Psoas muscle (tissue), 8 donors: Measurements from ENCODE around the gene BCL11B. TPM values are rescaled to one million over a fixed set of nuclear protein-coding genes. Genes with fewer than 3 reads are reported as not detected.

ENCODE experiments used
- ATAC-seq, 4 donors: fragments of 200-7000 bp; cut with Tn5 transposase; one replicate each; pipeline ENCODE4 v1.9.1; 2020; ENCODE audit warnings: moderate library complexity in 3 of 4, mild to moderate bottlenecking in 2 of 4
- DNase-seq, 2 donors: peaks; one replicate each; pipeline ENCODE4 v3.0.0-alpha.2; 2020
- H3K27ac ChIP-seq: fragments of 200-600 bp; one replicate; pipeline ENCODE4 v1.8.0; 2022
- H3K27me3 ChIP-seq, 3 donors: fragments of 200-600 bp in 1 of 3; one replicate each; pipeline versions ENCODE4 v1.6.1 to v1.8.0; 2013 to 2022; ENCODE audit warnings: low read length in 2 of 3, mild to moderate bottlenecking in 2 of 3, moderate library complexity in 1 of 3; ENCODE audit not compliant: insufficient read depth in 3 of 3
- H3K36me3 ChIP-seq, 2 donors: fragments of 200-600 bp in 1 of 2; one replicate each; pipeline versions ENCODE4 v1.6.1 to v1.8.0; 2013 to 2022; ENCODE audit warnings: low read depth in 1 of 2, mild to moderate bottlenecking in 1 of 2, moderate library complexity in 1 of 2; ENCODE audit not compliant: insufficient read depth in 1 of 2
- H3K4me1 ChIP-seq: fragments of 200-600 bp; one replicate; pipeline ENCODE4 v1.8.0; 2022
- H3K4me3 ChIP-seq: fragments of 200-600 bp; one replicate; pipeline ENCODE4 v1.8.0; 2022; ENCODE audit warnings: mild to moderate bottlenecking
- H3K9me3 ChIP-seq: fragments of 200-600 bp; one replicate; pipeline ENCODE4 v1.8.0; 2022
- WGBS, 3 donors: extraction: QIAGEN DNeasy Blood & Tissue Kit; methylation state at CpG; one replicate each; pipeline versions ENCODE4 v1.1.6 to v1.1.7; 2013; 5-methylcytosine and 5-hydroxymethylcytosine counted together
- intact Hi-C, 2 donors: fragments of 100-400 bp; cut with DNase I; formaldehyde crosslinking; loops; one replicate each; pipeline versions ENCODE4 v1.11.0 to v1.14.2; 2022
- polyA plus RNA-seq, 3 donors: library from polyadenylated mRNA; stranded (reverse); fragments of 200-250 nt; gene quantifications; one replicate each; pipeline ENCODE4 v1.2.3, GENCODE V29; 2013
- total RNA-seq, 4 donors: library from RNA; stranded (reverse); fragmentation: NEBNext Ultra II Directional in 2 of 4; extraction: Animal tissue kit (Norgen Biotek cat#: 25700) in 2 of 4; gene quantifications; one replicate each; pipeline versions ENCODE4 v1.2.1 to v1.2.4, GENCODE V29; 2021 to 2023
- TF ChIP-seq, protein P1 (sequence below): fragments of 200-600 bp; IDR thresholded peaks from one replicate; pipeline ENCODE4 v1.8.0; 2022; ENCODE audit warnings: antibody characterized with exemption
- donor health status: healthy with polysubstance abuse.
- donor health status: DM: no; HTN: no; CAD: no; lungs with moderate emphysema.
- donor health status: Bipolar disorder and iron deficiency.
- donor health status: healthy.
- donor health status: DM: yes; HTN: yes; CAD: no.
- donor health status: DM: no; HTN: no; CAD: no.
- donor health status: DM: no; HTN: no; CAD: no.
- donor health status: DM: yes; HTN: yes; CAD: no.

BCL11B gene
- total and polyA plus RNA-seq, 7 donors, result 0.01 to 0.34 (median 0.15) TPM; not detected in 2

DNA sequence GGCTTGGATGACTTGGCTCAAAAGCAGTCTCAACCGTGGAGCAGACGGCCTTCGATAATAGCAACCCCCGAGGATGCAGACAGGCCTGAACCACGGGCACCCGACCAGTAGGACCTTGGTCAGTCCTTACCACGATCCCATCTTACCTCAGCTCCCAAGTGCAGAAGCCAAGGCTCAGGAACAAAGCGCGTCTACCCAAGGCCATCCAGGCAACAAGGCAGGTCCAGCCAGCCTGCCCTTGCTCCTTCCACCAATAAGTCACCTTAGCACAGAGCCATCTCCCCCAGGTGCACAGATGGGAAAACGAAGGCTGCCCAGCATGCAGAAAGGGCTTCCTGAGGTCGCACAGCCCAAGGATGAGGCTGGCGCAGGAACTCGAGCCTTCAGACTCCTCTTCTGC is 77.3 kb downstream of the BCL11B start:
- Histone ChIP-seq H3K4me3 (no peak overlapping the region), H3K9me3 (no peaks in the 10 kb centered on the region), H3K27me3 (no peaks in the 10 kb centered on the region), H3K27ac (no peak overlapping the region), H3K36me3 (no peaks in the 10 kb centered on the region), H3K4me1 (peaks cover 4% of the 10 kb centered on the region)
- no peak for ATAC-seq
- TF ChIP-seq, protein P1, sequence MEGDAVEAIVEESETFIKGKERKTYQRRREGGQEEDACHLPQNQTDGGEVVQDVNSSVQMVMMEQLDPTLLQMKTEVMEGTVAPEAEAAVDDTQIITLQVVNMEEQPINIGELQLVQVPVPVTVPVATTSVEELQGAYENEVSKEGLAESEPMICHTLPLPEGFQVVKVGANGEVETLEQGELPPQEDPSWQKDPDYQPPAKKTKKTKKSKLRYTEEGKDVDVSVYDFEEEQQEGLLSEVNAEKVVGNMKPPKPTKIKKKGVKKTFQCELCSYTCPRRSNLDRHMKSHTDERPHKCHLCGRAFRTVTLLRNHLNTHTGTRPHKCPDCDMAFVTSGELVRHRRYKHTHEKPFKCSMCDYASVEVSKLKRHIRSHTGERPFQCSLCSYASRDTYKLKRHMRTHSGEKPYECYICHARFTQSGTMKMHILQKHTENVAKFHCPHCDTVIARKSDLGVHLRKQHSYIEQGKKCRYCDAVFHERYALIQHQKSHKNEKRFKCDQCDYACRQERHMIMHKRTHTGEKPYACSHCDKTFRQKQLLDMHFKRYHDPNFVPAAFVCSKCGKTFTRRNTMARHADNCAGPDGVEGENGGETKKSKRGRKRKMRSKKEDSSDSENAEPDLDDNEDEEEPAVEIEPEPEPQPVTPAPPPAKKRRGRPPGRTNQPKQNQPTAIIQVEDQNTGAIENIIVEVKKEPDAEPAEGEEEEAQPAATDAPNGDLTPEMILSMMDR, result no peak
- WGBS, 3 donors, result 88 to 92% (median 88%) methylated on average over 13 of the region's 13 CpGs
- no peak for DNase-seq
- intact Hi-C loops, result no loop called here

DNA sequence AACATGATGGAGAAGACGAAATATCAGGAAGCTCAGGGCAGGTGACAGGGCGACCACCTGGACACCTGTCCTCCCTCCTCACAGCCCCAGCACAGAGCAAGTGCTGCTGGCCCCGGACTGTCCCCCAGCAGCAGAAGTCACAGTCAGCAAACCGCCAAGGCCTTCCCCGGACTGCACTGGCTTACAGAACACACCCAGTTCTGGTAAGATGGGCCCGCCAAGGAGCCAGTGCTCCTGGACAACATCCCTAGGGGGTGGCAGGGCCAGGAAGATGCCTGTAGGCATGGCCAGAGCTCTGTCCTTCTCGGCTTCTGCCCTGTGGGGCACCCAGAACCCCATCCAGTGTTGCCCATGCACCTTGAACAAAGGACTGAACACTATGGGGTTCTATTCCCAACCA is 77.9 kb downstream of the BCL11B start:
- no peak for DNase-seq
- intact Hi-C loops, result no loop called here
- TF ChIP-seq, protein P1, result no peak
- Histone ChIP-seq H3K27ac (no peak overlapping the region), H3K9me3 (no peaks in the 10 kb centered on the region), H3K4me1 (peaks cover 4% of the 10 kb centered on the region), H3K4me3 (no peak overlapping the region), H3K36me3 (no peaks in the 10 kb centered on the region), H3K27me3 (no peaks in the 10 kb centered on the region)
- WGBS, 3 donors, result 93 to 98% (median 97%) methylated on average over 7 of the region's 7 CpGs
- no peak for ATAC-seq

DNA sequence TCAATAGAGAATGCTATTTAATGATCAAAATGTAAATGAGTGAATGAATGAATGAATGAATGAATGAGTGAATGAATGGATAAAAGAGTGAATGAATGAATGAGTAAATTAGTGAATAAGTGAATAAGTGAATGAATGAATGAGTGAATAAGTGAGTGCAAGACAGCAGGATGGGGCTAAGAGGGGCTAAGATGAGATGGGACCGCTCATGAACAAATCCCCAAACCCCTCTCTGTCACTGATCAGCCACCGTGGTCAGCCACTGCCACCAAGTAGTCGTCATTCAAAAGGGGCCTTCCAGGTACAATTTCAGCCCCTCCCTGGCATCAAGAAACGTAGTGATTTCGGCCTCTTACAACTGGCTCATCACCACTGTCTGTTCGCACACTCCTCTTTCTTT is 79.2 kb downstream of the BCL11B start:
- 61 to 74% (median 73%) methylated on average over 6 of the region's 6 CpGs for WGBS, 3 donors
- TF ChIP-seq, protein P1, result no peak
- intact Hi-C loops, result no loop called here
- Histone ChIP-seq H3K9me3 (no peaks in the 10 kb centered on the region), H3K4me1 (peaks cover 4% of the 10 kb centered on the region), H3K4me3 (no peak overlapping the region), H3K27ac (no peak overlapping the region), H3K36me3 (no peaks in the 10 kb centered on the region), H3K27me3 (no peaks in the 10 kb centered on the region)
- ATAC-seq (no peak), DNase-seq (no peak)

DNA sequence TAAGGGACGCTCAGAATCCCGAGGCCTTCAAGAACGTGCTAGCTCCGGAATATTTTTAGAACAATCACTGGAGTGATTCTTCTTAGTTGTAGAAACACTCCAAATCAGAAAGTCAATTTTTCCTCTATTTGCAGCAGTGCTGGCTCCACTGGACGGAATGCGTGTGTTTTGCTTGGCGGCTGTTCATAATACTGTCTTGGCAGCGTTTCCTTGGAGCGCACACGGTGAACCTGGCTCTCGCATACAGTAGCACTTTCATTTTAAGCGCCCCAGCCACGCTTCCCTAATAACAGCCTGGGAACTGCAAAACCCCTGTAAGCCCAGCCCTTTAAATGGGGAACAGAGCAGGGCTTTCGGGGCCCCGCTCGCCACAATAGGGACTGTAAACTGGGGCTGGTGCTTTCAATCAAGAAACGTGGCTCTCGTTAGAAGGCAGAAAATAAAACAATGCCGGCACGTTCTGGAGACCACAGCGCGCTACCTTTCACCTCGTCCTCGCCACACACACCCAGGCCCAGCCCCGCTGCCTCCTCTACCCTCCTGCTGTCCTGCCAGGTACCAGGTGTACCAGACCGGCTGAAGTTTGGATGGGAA is 79.9 kb downstream of the BCL11B start:
- Histone ChIP-seq H3K4me1 (peaks cover 4% of the 10 kb centered on the region), H3K4me3 (peak overlapping the region; percentile 69), H3K27ac (no peak overlapping the region), H3K27me3 (no peaks in the 10 kb centered on the region), H3K9me3 (no peaks in the 10 kb centered on the region), H3K36me3 (no peaks in the 10 kb centered on the region)
- intact Hi-C loops, result no loop called here
- ATAC-seq, result peak; percentile 44 to 80 (median 60)
- 7 to 11% (median 9%) methylated on average over 26 of the region's 26 CpGs for WGBS, 3 donors
- peak in 1 of 2 donors; percentile 60 for DNase-seq
- TF ChIP-seq, protein P1, result no peak
